H1 (cell line): ENCODE data around the gene NELFA.

Source experiments
- EGR1 ChIP-seq: IDR thresholded peaks from 2 replicates; pipeline ENCODE4 v1.6.1; 2011; ENCODE audit warnings: low read depth, low read length, borderline replicate concordance
- FOSL1 ChIP-seq: IDR thresholded peaks from 2 replicates; pipeline ENCODE4 v1.6.1; 2011; ENCODE audit warnings: mild to moderate bottlenecking, low read depth, low read length, moderate library complexity; ENCODE audit not compliant: insufficient read depth
- SRF ChIP-seq: IDR thresholded peaks from 2 replicates; pipeline ENCODE4 v1.6.1; 2011; ENCODE audit warnings: mild to moderate bottlenecking, low read depth, low read length, moderate library complexity
- YY1 ChIP-seq: IDR thresholded peaks from 2 replicates; pipeline ENCODE4 v1.6.1; 2011; ENCODE audit warnings: low read depth, mild to moderate bottlenecking, low read length
- TF ChIP-seq, protein P1 (sequence below), 3 experiments: IDR thresholded peaks; 1 replicate in 2 of 3; 2 replicates in 1 of 3; pipeline versions ENCODE4 v1.5.1 to v1.6.1; 2011; ENCODE audit warnings: low read length in 3 of 3, mild to moderate bottlenecking in 3 of 3, inconsistent platforms in 2 of 3, low read depth in 1 of 3, moderate library complexity in 1 of 3; ENCODE audit not compliant: insufficient read depth in 1 of 3; ENCODE audit errors: control extremely low read depth in 1 of 3
- TF ChIP-seq, protein P2 (sequence below): IDR thresholded peaks from 2 replicates; pipeline ENCODE4 v1.6.1; 2012; ENCODE audit warnings: inconsistent platforms

DNA sequence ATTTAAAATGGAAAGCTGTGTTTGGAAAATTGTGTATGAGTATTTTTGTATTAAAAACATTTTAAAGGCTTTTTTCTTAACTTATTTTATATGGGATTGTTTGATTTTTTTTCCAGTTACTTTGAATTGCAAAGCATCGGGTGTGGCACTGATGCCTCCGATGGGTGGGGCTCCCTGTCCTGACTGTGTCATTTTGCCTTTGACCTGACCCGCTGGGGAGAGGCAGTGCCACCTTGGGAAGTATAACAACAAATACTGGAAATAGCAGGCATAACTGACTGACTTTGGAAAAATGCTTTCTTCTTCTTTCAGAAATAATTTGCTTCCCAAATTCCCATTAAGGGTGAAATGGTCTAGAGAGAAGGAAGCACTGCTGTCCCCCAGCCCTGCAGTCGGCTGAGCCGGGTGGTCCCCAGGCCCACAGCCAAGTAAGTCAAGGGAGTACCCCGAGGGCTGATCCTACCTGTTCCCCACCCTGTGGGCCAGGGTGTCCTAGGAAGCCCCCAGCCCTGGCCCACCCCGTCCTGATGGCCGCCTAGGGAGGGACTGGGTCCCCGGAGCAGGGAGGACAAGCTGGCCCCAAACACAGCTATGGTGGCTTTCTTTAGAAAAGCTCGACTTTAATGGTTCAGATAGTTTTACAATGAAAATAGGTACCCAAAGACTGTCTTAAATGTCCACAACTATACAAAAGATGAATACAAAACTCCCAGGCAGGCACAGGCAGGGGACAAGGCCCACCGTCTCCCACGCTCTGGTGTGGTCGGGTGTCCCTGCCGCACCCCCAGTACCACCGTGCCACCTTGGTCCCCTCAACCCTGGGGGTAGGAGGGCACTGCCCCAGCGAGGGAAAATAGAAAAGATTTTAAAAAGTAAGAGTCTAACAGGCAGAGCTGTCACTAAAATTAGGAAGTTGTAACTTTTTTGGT is 26.4 kb downstream of the NELFA start:
- TF ChIP-seq EGR1 = no peak
- no peak for TF ChIP-seq YY1
- TF ChIP-seq, protein P1, sequence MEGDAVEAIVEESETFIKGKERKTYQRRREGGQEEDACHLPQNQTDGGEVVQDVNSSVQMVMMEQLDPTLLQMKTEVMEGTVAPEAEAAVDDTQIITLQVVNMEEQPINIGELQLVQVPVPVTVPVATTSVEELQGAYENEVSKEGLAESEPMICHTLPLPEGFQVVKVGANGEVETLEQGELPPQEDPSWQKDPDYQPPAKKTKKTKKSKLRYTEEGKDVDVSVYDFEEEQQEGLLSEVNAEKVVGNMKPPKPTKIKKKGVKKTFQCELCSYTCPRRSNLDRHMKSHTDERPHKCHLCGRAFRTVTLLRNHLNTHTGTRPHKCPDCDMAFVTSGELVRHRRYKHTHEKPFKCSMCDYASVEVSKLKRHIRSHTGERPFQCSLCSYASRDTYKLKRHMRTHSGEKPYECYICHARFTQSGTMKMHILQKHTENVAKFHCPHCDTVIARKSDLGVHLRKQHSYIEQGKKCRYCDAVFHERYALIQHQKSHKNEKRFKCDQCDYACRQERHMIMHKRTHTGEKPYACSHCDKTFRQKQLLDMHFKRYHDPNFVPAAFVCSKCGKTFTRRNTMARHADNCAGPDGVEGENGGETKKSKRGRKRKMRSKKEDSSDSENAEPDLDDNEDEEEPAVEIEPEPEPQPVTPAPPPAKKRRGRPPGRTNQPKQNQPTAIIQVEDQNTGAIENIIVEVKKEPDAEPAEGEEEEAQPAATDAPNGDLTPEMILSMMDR (IDR thresholded peaks at IDR 0.05; ENCODE audit: control extremely low read depth in 1 of 3, insufficient read depth in 1 of 3, low read depth in 1 of 3, low read length in 3 of 3) = no peak
- TF ChIP-seq FOSL1 = no peak
- TF ChIP-seq, protein P2, sequence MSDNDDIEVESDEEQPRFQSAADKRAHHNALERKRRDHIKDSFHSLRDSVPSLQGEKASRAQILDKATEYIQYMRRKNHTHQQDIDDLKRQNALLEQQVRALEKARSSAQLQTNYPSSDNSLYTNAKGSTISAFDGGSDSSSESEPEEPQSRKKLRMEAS = no peak
- TF ChIP-seq SRF = no peak
